ENCODE measurements around the gene NET1.

DNA sequence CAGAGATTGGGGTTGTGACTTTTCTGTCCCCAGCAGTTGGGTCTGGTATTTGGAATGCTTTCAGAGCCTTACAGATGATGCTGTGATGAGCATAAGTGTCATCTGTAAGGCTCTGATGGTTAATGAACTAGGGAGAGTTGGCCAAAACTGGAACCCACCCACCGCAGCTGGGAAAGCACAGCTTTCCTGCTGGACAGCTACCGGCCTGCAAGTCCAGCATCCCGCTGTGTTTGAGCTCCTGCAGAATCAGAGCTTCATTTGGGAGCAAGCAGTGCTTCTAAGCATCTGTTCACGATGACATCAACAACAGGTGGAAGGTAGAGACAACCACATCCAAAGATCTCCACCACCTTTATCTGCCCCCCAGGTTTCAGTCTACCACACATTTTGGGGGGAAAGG lies 35.9 kb upstream of the NET1 start:
- TF ChIP-seq, protein P1, sequence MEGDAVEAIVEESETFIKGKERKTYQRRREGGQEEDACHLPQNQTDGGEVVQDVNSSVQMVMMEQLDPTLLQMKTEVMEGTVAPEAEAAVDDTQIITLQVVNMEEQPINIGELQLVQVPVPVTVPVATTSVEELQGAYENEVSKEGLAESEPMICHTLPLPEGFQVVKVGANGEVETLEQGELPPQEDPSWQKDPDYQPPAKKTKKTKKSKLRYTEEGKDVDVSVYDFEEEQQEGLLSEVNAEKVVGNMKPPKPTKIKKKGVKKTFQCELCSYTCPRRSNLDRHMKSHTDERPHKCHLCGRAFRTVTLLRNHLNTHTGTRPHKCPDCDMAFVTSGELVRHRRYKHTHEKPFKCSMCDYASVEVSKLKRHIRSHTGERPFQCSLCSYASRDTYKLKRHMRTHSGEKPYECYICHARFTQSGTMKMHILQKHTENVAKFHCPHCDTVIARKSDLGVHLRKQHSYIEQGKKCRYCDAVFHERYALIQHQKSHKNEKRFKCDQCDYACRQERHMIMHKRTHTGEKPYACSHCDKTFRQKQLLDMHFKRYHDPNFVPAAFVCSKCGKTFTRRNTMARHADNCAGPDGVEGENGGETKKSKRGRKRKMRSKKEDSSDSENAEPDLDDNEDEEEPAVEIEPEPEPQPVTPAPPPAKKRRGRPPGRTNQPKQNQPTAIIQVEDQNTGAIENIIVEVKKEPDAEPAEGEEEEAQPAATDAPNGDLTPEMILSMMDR (conservative IDR thresholded peaks at IDR 0.05) = no peak
- TF ChIP-seq ZFX (IDR thresholded peaks at IDR 0.05) = no peak

All from C4-2B (cell line).